NCI-H345 treated with DMSO at 0.1 percent for 48 hours (cell line): ENCODE data around the gene LRRC8C.

Experiments
- DNase-seq: peaks from one replicate; lab custom pipeline; 2025; ENCODE audit not compliant: unreplicated experiment; lab: John Stamatoyannopoulos, UW

The LRRC8C gene

GRCh38 chr1:89670163-89670562, 37.2 kb downstream of the LRRC8C start:
- DNase-seq: no peak

GRCh38 chr1:89670711-89671110, 37.8 kb downstream of the LRRC8C start:
- DNase-seq: no peak

- no peak for DNase-seq
Observed at GRCh38 chr1:89671775-89672488, 39.0 kb downstream of the LRRC8C start.

- no peak for DNase-seq
Observed at GRCh38 chr1:89672489-89673183, 39.7 kb downstream of the LRRC8C start.

- no peak for DNase-seq
Observed at GRCh38 chr1:89673251-89673650, 40.3 kb downstream of the LRRC8C start.

- DNase-seq: no peak
Observed at GRCh38 chr1:89675677-89676076, 42.8 kb downstream of the LRRC8C start.

- DNase-seq: no peak
Observed at GRCh38 chr1:89681045-89681729, 48.3 kb downstream of the LRRC8C start.

GRCh38 chr1:89682611-89683010, 49.7 kb downstream of the LRRC8C start:
- DNase-seq: no peak

GRCh38 chr1:89685461-89685860, 52.5 kb downstream of the LRRC8C start:
- DNase-seq: no peak

- DNase-seq: no peak
Observed at GRCh38 chr1:89686520-89686919, 53.6 kb downstream of the LRRC8C start.

GRCh38 chr1:89687254-89687653, 54.3 kb downstream of the LRRC8C start:
- no peak for DNase-seq

- no peak for DNase-seq
Observed at GRCh38 chr1:89688607-89689006, 55.7 kb downstream of the LRRC8C start.

GRCh38 chr1:89689234-89689633, 56.3 kb downstream of the LRRC8C start:
- DNase-seq: no peak

GRCh38 chr1:89690595-89690994, 57.7 kb downstream of the LRRC8C start:
- DNase-seq: no peak

- DNase-seq: no peak
Observed at GRCh38 chr1:89692601-89693521, 59.9 kb downstream of the LRRC8C start.

- DNase-seq: no peak
Observed at GRCh38 chr1:89695847-89696246, 62.9 kb downstream of the LRRC8C start.

GRCh38 chr1:89697383-89697782, 64.5 kb downstream of the LRRC8C start:
- DNase-seq: no peak

- DNase-seq: no peak
Observed at GRCh38 chr1:89698020-89698560, 65.2 kb downstream of the LRRC8C start.

GRCh38 chr1:89698624-89699023, 65.7 kb downstream of the LRRC8C start:
- DNase-seq: no peak

GRCh38 chr1:89699451-89699986, 66.6 kb downstream of the LRRC8C start:
- no peak for DNase-seq
